IMR-90 (cell line): ENCODE results near the gene PTPRF. TPM values are rescaled to one million over a fixed set of nuclear protein-coding genes. Genes with fewer than 3 reads are reported as not detected.

Experiments used
- ATAC-seq: fragments of 200-7000 bp; cut with Tn5 transposase; 2 replicates; pipeline ENCODE4 v1.9.1; 2020; ENCODE audit warnings: low read depth, mild to moderate bottlenecking, moderate library complexity
- BruUV-seq: library from RNA; stranded (reverse); fragments of 400-500 nt; replicated peaks from 2 replicates; lab custom pipeline; 2021; lab: Mats Ljungman, UMichigan
- CTCF ChIA-PET: fragments of 300-600 bp; formaldehyde crosslinking; extraction: SDS; loops from one replicate; lab custom pipeline; 2021; ENCODE audit warnings: antibody characterized with exemption; lab: Yijun Ruan, JAX
- POLR2A ChIA-PET: fragments of 300-600 bp; sonication (Branson Sonifier 250); formaldehyde crosslinking; loops from one replicate; lab custom pipeline; 2022; ENCODE audit warnings: antibody characterized with exemption; ENCODE audit not compliant: unreplicated experiment; lab: Charles Lee
- DNase-seq: peaks from one replicate; pipeline ENCODE4 v3.0.0; 2013
- H2AFZ ChIP-seq: replicated peaks from 2 replicates; pipeline ENCODE3; 2013; ENCODE audit warnings: low read length, mild to moderate bottlenecking; ENCODE audit not compliant: poor library complexity
- H2AK5ac ChIP-seq: 2 replicates; pipeline ENCODE4 v1.6.1; 2013; ENCODE audit warnings: low read depth, low read length, inconsistent platforms
- H2AK9ac ChIP-seq: replicated peaks from 2 replicates; pipeline ENCODE3; 2013; ENCODE audit warnings: mild to moderate bottlenecking, low read depth, low read length, moderate library complexity; ENCODE audit not compliant: poor library complexity
- H2BK120ac ChIP-seq: 2 replicates; pipeline ENCODE4 v1.6.1; 2013; ENCODE audit warnings: low read depth, low read length, inconsistent platforms
- H2BK15ac ChIP-seq: 3 replicates; pipeline ENCODE4 v1.6.1; 2013; ENCODE audit warnings: low read depth, low read length, inconsistent platforms
- H2BK20ac ChIP-seq: 2 replicates; pipeline ENCODE4 v1.6.1; 2013; ENCODE audit warnings: low read depth, mild to moderate bottlenecking, inconsistent platforms, low read length, moderate library complexity
- H2BK5ac ChIP-seq: 2 replicates; pipeline ENCODE4 v1.6.1; 2013; ENCODE audit warnings: mild to moderate bottlenecking, low read depth, low read length, inconsistent platforms; ENCODE audit not compliant: poor library complexity, severe bottlenecking
- H3K14ac ChIP-seq: replicated peaks from 2 replicates; pipeline ENCODE4 v1.6.1; 2013; ENCODE audit warnings: low read depth, low read length, inconsistent platforms
- H3K18ac ChIP-seq: 2 replicates; pipeline ENCODE4 v1.6.1; 2013; ENCODE audit warnings: low read depth, low read length, control low read depth
- H3K23ac ChIP-seq: 2 replicates; pipeline ENCODE4 v1.6.1; 2013; ENCODE audit warnings: low read depth, low read length, inconsistent platforms
- H3K27ac ChIP-seq: 2 replicates; pipeline ENCODE4 v1.5.1; 2013; ENCODE audit warnings: mild to moderate bottlenecking, control low read depth, low read length; ENCODE audit not compliant: insufficient read depth
- H3K27me3 ChIP-seq: 2 replicates; pipeline ENCODE4 v1.6.1; 2013; ENCODE audit warnings: low read length; ENCODE audit not compliant: control insufficient read depth, insufficient read depth
- H3K36me3 ChIP-seq: 2 replicates; pipeline ENCODE4 v1.6.1; 2013; ENCODE audit warnings: low read length, mixed read lengths; ENCODE audit not compliant: control insufficient read depth, insufficient read depth
- H3K4ac ChIP-seq: 2 replicates; pipeline ENCODE4 v1.6.1; 2013; ENCODE audit warnings: low read depth, low read length, inconsistent platforms
- H3K4me1 ChIP-seq: 2 replicates; pipeline ENCODE4 v1.6.1; 2013; ENCODE audit warnings: low read length, mixed read lengths; ENCODE audit not compliant: control insufficient read depth, insufficient read depth
- H3K4me2 ChIP-seq: 2 replicates; pipeline ENCODE4 v1.6.1; 2013; ENCODE audit warnings: low read depth, mild to moderate bottlenecking, control low read depth, low read length, moderate library complexity
- H3K4me3 ChIP-seq: 2 replicates; pipeline ENCODE4 v1.5.1; 2013; ENCODE audit warnings: low read depth, mild to moderate bottlenecking, control low read depth, low read length, moderate library complexity; ENCODE audit not compliant: insufficient read depth
- H3K56ac ChIP-seq: 2 replicates; pipeline ENCODE4 v1.6.1; 2013; ENCODE audit warnings: low read length, inconsistent platforms; ENCODE audit not compliant: insufficient read depth; ENCODE audit errors: extremely low read depth
- H3K79me1 ChIP-seq, 2 experiments: 2 replicates each; pipeline ENCODE4 v1.6.1; 2013; ENCODE audit warnings: low read length in 2 of 2, inconsistent platforms in 1 of 2, low read depth in 1 of 2
- H3K9ac ChIP-seq: 2 replicates; pipeline ENCODE4 v1.6.1; 2013; ENCODE audit warnings: low read depth, low read length, control low read depth
- H3K9me1 ChIP-seq: 2 replicates; pipeline ENCODE4 v1.6.1; 2013; ENCODE audit warnings: low read length, inconsistent platforms; ENCODE audit not compliant: insufficient read depth
- H3K9me3 ChIP-seq: 2 replicates; pipeline ENCODE4 v1.6.1; 2013; ENCODE audit warnings: low read length; ENCODE audit not compliant: control insufficient read depth, insufficient read depth
- H4K20me1 ChIP-seq: 2 replicates; pipeline ENCODE4 v1.6.1; 2013; ENCODE audit warnings: low read length, inconsistent platforms; ENCODE audit not compliant: insufficient read depth
- H4K5ac ChIP-seq: 2 replicates; pipeline ENCODE4 v1.6.1; 2013; ENCODE audit warnings: mild to moderate bottlenecking, low read depth, low read length, control low read depth
- H4K8ac ChIP-seq, 2 experiments: 2 replicates each; pipeline ENCODE4 v1.6.1; 2013; ENCODE audit warnings: low read depth in 2 of 2, low read length in 2 of 2, control low read depth in 1 of 2, inconsistent platforms in 1 of 2
- H4K91ac ChIP-seq: 2 replicates; pipeline ENCODE4 v1.6.1; 2013; ENCODE audit warnings: low read depth, low read length, inconsistent platforms; ENCODE audit not compliant: insufficient read depth
- CEBPB ChIP-seq: IDR thresholded peaks from 2 replicates; pipeline ENCODE4 v1.6.1; 2012; ENCODE audit warnings: low read depth, low read length, improper control_type of control experiment
- CHD1 ChIP-seq: IDR thresholded peaks from 2 replicates; pipeline ENCODE4 v1.6.1; 2012; ENCODE audit warnings: low read depth, low read length, improper control_type of control experiment
- CTCF ChIP-seq: conservative IDR thresholded peaks from 2 replicates; pipeline ENCODE4 v1.5.1; 2012; ENCODE audit warnings: mild to moderate bottlenecking, low read depth, low read length, improper control_type of control experiment
- FOS ChIP-seq: fragments of 150-350 bp; IDR thresholded peaks from 2 replicates; pipeline ENCODE4 v1.6.1; 2016; ENCODE audit warnings: low read depth, low read length
- MAFK ChIP-seq: IDR thresholded peaks from 2 replicates; pipeline ENCODE4 v1.6.1; 2012; ENCODE audit warnings: low read depth, low read length, improper control_type of control experiment
- MAZ ChIP-seq: IDR thresholded peaks from 2 replicates; pipeline ENCODE4 v1.6.1; 2012; ENCODE audit warnings: low read depth, mild to moderate bottlenecking, low read length, improper control_type of control experiment, moderate library complexity, borderline replicate concordance
- POLR2A ChIP-seq: IDR thresholded peaks from 2 replicates; pipeline ENCODE4 v1.6.1; 2012; ENCODE audit warnings: mild to moderate bottlenecking, low read depth, low read length
- RCOR1 ChIP-seq: IDR thresholded peaks from 2 replicates; pipeline ENCODE4 v1.6.1; 2012; ENCODE audit warnings: mild to moderate bottlenecking, low read length, improper control_type of control experiment; ENCODE audit not compliant: insufficient replicate concordance
- SMC3 ChIP-seq: fragments of 150-350 bp; IDR thresholded peaks from 2 replicates; pipeline ENCODE4 v1.6.1; 2016; ENCODE audit warnings: low read depth, mild to moderate bottlenecking, antibody characterized with exemption, low read length, moderate library complexity
- USF2 ChIP-seq: fragments of 150-350 bp; IDR thresholded peaks from 2 replicates; pipeline ENCODE4 v1.6.1; 2017; ENCODE audit warnings: mild to moderate bottlenecking, antibody characterized with exemption, low read length, low read depth
- WGBS, 2 experiments: methylation state at CpG; one replicate each; pipeline versions ENCODE4 v1.1.5 to v1.1.7; 2013; ENCODE audit warnings: missing lambda C conversion rate in 2 of 2; ENCODE audit not compliant: insufficient read length in 1 of 2; ENCODE audit errors: extremely low coverage in 2 of 2; 5-methylcytosine and 5-hydroxymethylcytosine counted together
- dilution Hi-C: fragments of 300-500 bp; cut with HindIII; formaldehyde crosslinking; loops from one replicate; pipeline ENCODE4 v1.14.3; 2018; ENCODE audit warnings: low sequenced_read_pairs; ENCODE audit not compliant: unreplicated experiment
- in situ Hi-C: fragments of 300-500 bp; cut with MboI; formaldehyde crosslinking; loops from 3 replicates; pipeline ENCODE4 v1.14.3; 2019; ENCODE audit warnings: low sequenced_read_pairs, inconsistent platforms, mixed read lengths
- intact Hi-C: fragments of 100-400 bp; cut with micrococcal nuclease; formaldehyde crosslinking; loops from 2 replicates; pipeline ENCODE4 v1.10.0; 2022
- polyA plus RNA-seq, 3 experiments: library from polyadenylated mRNA; depleted of rRNA; stranded (reverse); fragments of >200 nt; gene quantifications; 2 replicates each; pipeline ENCODE4 v1.2.3, GENCODE V29; 2012; ENCODE audit warnings: low replicate concordance in 1 of 3
- total RNA-seq: library from RNA; depleted of rRNA; stranded (reverse); fragments of >200 nt; gene quantifications from 2 replicates; pipeline ENCODE4 v1.2.3, GENCODE V29; 2012

PTPRF gene
- total and polyA plus RNA-seq, 2 of the 4 experiments (the other 2 are of a cell fraction), result 25.8 to 92.3 TPM

DNA sequence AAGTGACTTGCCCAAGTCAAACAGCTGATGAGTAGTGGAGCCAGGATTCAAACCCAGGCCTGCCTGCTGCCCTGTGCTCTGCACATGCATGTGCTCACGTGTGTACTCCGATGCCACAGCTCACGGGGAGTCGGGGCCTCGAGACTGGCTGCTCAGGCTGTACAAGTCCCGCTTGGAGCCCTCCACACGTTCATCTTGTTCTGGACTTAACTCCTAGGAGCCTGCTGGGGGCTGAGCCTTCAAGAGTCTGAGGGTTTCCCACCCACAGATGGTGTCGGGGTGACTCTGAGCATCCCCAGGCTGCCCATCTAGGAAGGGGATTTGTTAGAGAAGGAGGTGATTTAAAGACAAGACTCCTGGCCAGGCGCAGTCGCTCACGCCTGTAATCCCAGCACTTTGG is 83.5 kb downstream of the PTPRF start:
- Histone ChIP-seq H4K91ac (no peak overlapping the region), H3K9me3 (no peaks in the 10 kb centered on the region), H3K27ac (no peak overlapping the region), H3K9me1 (peaks cover 4% of the 10 kb centered on the region; the same call in 1 of the 2 replicates), H3K36me3 (peaks cover 64% of the 10 kb centered on the region), H3K79me1 (no peaks in the 10 kb centered on the region), H3K4me1 (no peaks in the 10 kb centered on the region), H3K14ac (no peak overlapping the region), H2BK20ac (no peak overlapping the region), H3K4ac (no peak overlapping the region), H3K18ac (no peak overlapping the region), H4K5ac (no peak overlapping the region), H3K4me2 (no peak overlapping the region), H2AK9ac (no peak overlapping the region), H3K56ac (no peak overlapping the region), H2BK5ac (no peak overlapping the region), H2BK120ac (no peak overlapping the region), H2AFZ (no peak overlapping the region), H3K9ac (no peak overlapping the region), H4K20me1 (no peaks in the 10 kb centered on the region; the same call in 1 of the 2 replicates), H3K4me3 (no peak overlapping the region), H3K27me3 (no peaks in the 10 kb centered on the region), H2BK15ac (no peak overlapping the region), H2AK5ac (no peak overlapping the region), H4K8ac (no peak overlapping the region), H3K23ac (no peak overlapping the region)
- no peak for DNase-seq
- POLR2A ChIA-PET, result no interaction called here
- dilution Hi-C loops (no loop called here), in situ Hi-C loops (no loop called here), intact Hi-C loops (no loop called here)
- CTCF ChIA-PET, result no interaction called here
- TF ChIP-seq FOS (no peak), USF2 (no peak), CEBPB (no peak), CHD1 (no peak), CTCF (no peak), MAZ (no peak), MAFK (no peak), POLR2A (no peak), RCOR1 (no peak), SMC3 (no peak)
- ATAC-seq, result no peak
- 93% methylated on average over 8 of the region's 11 CpGs; no CpG with 5 or more reads in 1 of the 2 experiments for WGBS, 2 experiments
- BruUV-seq, result no TSS peak
